Upper lobe of left lung (tissue), 4 donors: ENCODE data around the gene MYO1G.

ENCODE experiments used
- POLR2AphosphoS5 ChIP-seq, 2 donors: sonication (generic); formaldehyde crosslinking; IDR thresholded peaks; one replicate each; pipeline ENCODE4 v1.5.1; 2017; ENCODE audit warnings: antibody characterized with exemption in 2 of 2
- TF ChIP-seq, protein P1 (sequence below), 6 experiments: fragments of 450-650 bp in 4 of 6; fragments of 200-600 bp in 2 of 6; sonication (generic) in 2 of 6; IDR thresholded peaks; one replicate each; pipeline ENCODE4 v1.5.1; 2016 to 2019; ENCODE audit warnings: antibody characterized with exemption in 6 of 6

DNA sequence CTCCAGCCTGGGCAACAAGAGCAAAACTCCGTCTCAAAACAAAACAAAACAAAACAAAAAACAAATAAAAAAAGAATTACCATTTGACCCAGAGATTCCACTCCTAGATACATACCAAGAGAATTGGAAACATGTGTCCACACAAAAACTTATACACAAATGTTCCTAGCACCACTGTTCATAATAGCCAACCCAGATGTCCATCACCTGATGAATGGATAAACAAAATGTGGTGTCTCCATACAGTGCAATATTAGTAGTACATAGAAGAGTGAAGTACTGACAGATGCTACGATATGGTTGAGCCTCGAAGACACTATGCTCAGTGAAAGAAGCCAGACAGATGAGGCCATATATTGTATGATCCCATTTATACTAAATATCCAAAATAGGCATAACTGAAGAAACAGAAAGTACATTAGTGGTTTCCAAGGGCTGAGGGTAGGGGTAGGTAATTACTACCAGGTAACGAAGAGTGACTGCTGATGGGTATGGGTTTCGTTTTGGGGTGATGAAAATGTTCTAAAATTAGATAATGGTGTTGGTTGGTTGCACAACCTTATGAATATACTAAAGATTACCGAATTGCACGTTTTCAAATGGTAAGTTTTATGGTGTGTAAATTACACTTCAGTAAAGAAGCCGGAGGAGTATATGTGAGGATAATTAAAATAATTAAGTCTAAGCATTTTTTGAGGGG lies 20.0 kb downstream of the MYO1G start:
- TF ChIP-seq, protein P1, sequence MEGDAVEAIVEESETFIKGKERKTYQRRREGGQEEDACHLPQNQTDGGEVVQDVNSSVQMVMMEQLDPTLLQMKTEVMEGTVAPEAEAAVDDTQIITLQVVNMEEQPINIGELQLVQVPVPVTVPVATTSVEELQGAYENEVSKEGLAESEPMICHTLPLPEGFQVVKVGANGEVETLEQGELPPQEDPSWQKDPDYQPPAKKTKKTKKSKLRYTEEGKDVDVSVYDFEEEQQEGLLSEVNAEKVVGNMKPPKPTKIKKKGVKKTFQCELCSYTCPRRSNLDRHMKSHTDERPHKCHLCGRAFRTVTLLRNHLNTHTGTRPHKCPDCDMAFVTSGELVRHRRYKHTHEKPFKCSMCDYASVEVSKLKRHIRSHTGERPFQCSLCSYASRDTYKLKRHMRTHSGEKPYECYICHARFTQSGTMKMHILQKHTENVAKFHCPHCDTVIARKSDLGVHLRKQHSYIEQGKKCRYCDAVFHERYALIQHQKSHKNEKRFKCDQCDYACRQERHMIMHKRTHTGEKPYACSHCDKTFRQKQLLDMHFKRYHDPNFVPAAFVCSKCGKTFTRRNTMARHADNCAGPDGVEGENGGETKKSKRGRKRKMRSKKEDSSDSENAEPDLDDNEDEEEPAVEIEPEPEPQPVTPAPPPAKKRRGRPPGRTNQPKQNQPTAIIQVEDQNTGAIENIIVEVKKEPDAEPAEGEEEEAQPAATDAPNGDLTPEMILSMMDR (IDR thresholded peaks at IDR 0.05), result no peak
- TF ChIP-seq POLR2AphosphoS5 (IDR thresholded peaks at IDR 0.05), result no peak
